Esophagus muscularis mucosa (tissue), 4 donors: ENCODE measurements around the gene WDFY4.

Experiments used
- CTCF ChIP-seq, 3 experiments: fragments of 200-600 bp in 2 of 3; fragments of 450-650 bp in 1 of 3; sonication (generic) in 2 of 3; IDR thresholded peaks; one replicate each; pipeline ENCODE4 v1.5.1; 2017 to 2019; ENCODE audit warnings: antibody characterized with exemption in 3 of 3, mild to moderate bottlenecking in 2 of 3, moderate library complexity in 1 of 3
- EP300 ChIP-seq: sonication (generic); formaldehyde crosslinking; IDR thresholded peaks from one replicate; pipeline ENCODE4 v1.6.1; 2017; ENCODE audit warnings: antibody characterized with exemption
- POLR2A ChIP-seq: fragments of 450-650 bp; IDR thresholded peaks from one replicate; pipeline ENCODE4 v1.6.1; 2017; ENCODE audit warnings: antibody characterized with exemption, moderate library complexity, mild to moderate bottlenecking, low read depth

- TF ChIP-seq CTCF (IDR thresholded peaks at IDR 0.05), result no peak
- TF ChIP-seq POLR2A, result no peak
- TF ChIP-seq EP300, result no peak
Measured at GRCh38 chr10:48645600-48645999, 39.1 kb upstream of the WDFY4 start.
